Measurements from ENCODE around the gene KRTAP10-9.

The KRTAP10-9 gene

DNA sequence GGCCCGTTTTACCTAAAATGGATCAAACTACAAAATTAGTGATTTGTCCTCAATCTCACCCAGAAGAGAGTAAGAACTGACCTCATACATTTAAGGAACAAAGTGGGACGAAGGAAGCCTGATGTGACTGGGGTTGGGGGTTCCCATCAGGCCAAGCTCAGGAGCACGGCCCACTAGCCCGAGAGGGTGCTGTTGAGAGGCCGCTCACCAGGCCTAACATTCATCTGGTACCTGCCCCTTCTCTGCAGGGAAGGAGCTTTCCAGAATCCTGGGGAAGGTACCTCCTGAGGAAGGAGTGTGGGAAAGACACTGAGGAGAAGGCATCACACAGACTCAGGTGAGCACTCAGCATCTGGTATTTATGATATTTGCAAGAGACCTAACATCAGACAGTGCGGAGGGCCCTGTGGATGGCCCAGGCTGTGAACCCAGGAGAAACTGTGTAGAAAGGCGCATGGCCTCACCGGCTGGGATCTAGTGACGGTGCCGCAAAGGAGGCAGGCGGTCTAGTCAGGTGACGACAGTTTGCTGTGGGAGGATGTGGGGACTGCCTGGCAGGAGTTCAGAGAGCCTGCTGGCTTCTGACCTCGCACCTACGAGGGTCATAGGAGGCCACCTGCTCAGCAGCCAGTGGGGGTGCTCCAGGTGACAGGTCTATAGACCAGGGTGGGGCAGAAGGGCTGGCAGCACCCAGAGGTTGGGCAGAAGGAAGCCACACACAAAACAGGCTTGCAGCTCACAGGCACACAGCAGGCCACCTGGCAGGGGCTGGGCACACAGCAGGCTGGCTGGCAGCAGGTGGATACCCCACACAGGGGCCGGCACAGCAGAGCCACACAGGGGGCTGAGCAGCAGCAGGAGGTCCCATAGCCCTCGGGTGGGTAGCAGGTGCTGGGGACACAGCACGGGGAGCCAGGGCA lies 27.0 kb downstream of the KRTAP10-9 start:
- no peak overlapping the region for H3K4me2 ChIP-seq (ENCODE audit: low read length, poor library complexity, severe bottlenecking)

DNA sequence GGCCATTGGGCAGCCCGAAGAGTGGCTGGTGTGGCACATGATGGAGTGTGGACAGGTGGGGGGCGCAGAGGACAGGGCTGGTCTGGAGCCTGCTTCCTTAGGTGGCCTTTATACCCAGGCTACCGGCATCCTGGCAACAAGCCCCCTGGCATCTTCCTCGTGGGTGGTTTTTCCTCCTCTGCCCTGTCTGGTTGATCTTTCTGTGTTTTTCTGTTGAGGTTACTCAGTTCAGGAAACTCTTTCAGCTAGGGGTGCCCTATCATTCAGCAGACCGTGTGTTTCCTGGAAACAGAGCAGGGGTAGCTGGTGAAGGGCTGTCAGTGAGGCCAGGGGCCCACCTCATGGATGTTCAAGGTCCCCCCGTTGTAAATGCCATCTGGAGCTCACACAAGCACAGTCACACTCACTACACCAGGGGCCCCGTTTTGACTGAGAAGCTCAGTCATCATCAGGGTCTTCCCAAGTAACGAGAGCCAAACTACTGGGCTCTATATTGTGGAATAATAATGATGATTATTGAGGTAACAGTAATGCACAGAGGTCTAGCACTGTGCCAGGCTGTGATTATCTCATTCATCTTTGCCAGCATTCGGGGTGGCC lies 27.8 kb downstream of the KRTAP10-9 start, which contains the start of gene KRTAP12-4:
KRTAP12-4 (minus strand) TSS at position 84 of the 600 bp plus-strand sequence; CDS start at position 39, 45 bp downstream.
- Histone ChIP-seq H3K4ac (ENCODE audit: low read depth in 1 of 2, low read length in 2 of 2) (no peak within 1 kb of the TSS), H3K27me3 (ENCODE audit: control insufficient read depth in 1 of 2, insufficient read depth in 1 of 2, low read length in 2 of 2) (no peaks in the 10 kb centered on the region), H4K91ac (ENCODE audit: low read length) (no peak within 1 kb of the TSS), H3K36me3 (ENCODE audit: control insufficient read depth in 1 of 2, insufficient read depth in 2 of 2, low read depth in 1 of 2, low read length in 2 of 2) (no peaks in the 10 kb centered on the region), H4K8ac (ENCODE audit: low read length) (no peak within 1 kb of the TSS), H2AK5ac (ENCODE audit: low read length, severe bottlenecking) (no peak within 1 kb of the TSS), H2BK120ac (ENCODE audit: low read depth, low read length) (no peak within 1 kb of the TSS), H3K4me3 (ENCODE audit: insufficient read depth in 1 of 2, low read depth in 1 of 2, low read length in 2 of 2) (no peak within 1 kb of the TSS), H2BK12ac (ENCODE audit: low read length in 2 of 2) (no peak within 1 kb of the TSS), H2BK15ac (ENCODE audit: low read depth, poor library complexity, severe bottlenecking) (no peak within 1 kb of the TSS), H3K4me1 (ENCODE audit: control insufficient read depth, insufficient read depth, low read depth, low read length) (peaks cover 2% of the 10 kb centered on the region), H3K27ac (ENCODE audit: low read length, poor library complexity, severe bottlenecking) (no peak within 1 kb of the TSS), H2AFZ (ENCODE audit: low read depth, low read length) (no peak within 1 kb of the TSS), H3K9me3 (ENCODE audit: control insufficient read depth, low read length) (peaks cover 11% of the 10 kb centered on the region), H3K14ac (ENCODE audit: low read length in 2 of 2) (no peak within 1 kb of the TSS), H3K23ac (ENCODE audit: low read length in 2 of 2) (no peak within 1 kb of the TSS), H2BK5ac (ENCODE audit: low read depth, low read length, poor library complexity, severe bottlenecking) (no peak within 1 kb of the TSS), H3K4me2 (ENCODE audit: low read length, poor library complexity, severe bottlenecking) (no peak within 1 kb of the TSS), H3K9ac (ENCODE audit: low read length) (no peak within 1 kb of the TSS), H3K18ac (ENCODE audit: low read depth in 1 of 2, low read length in 2 of 2) (no peak within 1 kb of the TSS), H3K79me1 (replicated peaks; ENCODE audit: low read length, poor library complexity, severe bottlenecking) (no peaks in the 10 kb centered on the region)
- no peak for DNase-seq
- WGBS = 68% methylated on average over 9 of the region's 9 CpGs

More for the DNA sequence above, 27.0 kb downstream of the KRTAP10-9 start:
- Histone ChIP-seq H3K9me3 (ENCODE audit: control insufficient read depth, low read length) (peaks cover 11% of the 10 kb centered on the region), H2BK120ac (ENCODE audit: low read depth, low read length) (no peak overlapping the region), H3K27ac (ENCODE audit: low read length, poor library complexity, severe bottlenecking) (no peak overlapping the region), H3K4ac (ENCODE audit: low read depth in 1 of 2, low read length in 2 of 2) (no peak overlapping the region), H3K36me3 (ENCODE audit: control insufficient read depth in 1 of 2, insufficient read depth in 2 of 2, low read depth in 1 of 2, low read length in 2 of 2) (no peaks in the 10 kb centered on the region), H2BK15ac (ENCODE audit: low read depth, poor library complexity, severe bottlenecking) (no peak overlapping the region), H2BK5ac (ENCODE audit: low read depth, low read length, poor library complexity, severe bottlenecking) (no peak overlapping the region), H3K18ac (ENCODE audit: low read depth in 1 of 2, low read length in 2 of 2) (no peak overlapping the region), H3K9ac (ENCODE audit: low read length) (no peak overlapping the region), H3K79me1 (replicated peaks; ENCODE audit: low read length, poor library complexity, severe bottlenecking) (no peaks in the 10 kb centered on the region), H3K4me3 (ENCODE audit: insufficient read depth in 1 of 2, low read depth in 1 of 2, low read length in 2 of 2) (no peak overlapping the region), H4K8ac (ENCODE audit: low read length) (no peak overlapping the region), H3K23ac (ENCODE audit: low read length in 2 of 2) (no peak overlapping the region), H2AFZ (ENCODE audit: low read depth, low read length) (no peak overlapping the region), H4K91ac (ENCODE audit: low read length) (no peak overlapping the region), H3K14ac (ENCODE audit: low read length in 2 of 2) (no peak overlapping the region), H2AK5ac (ENCODE audit: low read length, severe bottlenecking) (no peak overlapping the region), H3K27me3 (ENCODE audit: control insufficient read depth in 1 of 2, insufficient read depth in 1 of 2, low read length in 2 of 2) (no peaks in the 10 kb centered on the region), H3K4me1 (ENCODE audit: control insufficient read depth, insufficient read depth, low read depth, low read length) (peaks cover 2% of the 10 kb centered on the region), H2BK12ac (ENCODE audit: low read length in 2 of 2) (no peak overlapping the region)
- WGBS = 86% methylated on average over 17 of the region's 17 CpGs
- DNase-seq = no peak

DNA sequence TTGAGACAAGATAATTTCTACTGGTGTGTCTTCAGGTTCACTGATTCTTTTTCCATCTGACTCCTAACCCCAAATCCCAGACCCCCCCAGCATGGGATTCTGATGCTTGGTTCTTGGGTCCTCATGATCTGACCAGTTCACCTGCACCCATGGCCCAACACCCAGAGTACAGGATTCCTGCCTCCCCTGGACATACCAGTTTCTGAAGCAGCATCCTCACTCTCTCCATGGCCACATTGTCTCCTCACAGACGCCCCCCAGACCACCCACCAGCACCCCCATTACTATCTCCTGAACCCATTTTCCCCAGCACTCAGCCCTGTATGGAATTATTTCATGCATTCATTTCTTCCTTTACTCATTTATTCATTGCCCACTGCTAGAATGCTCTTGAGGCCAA lies 30.0 kb downstream of the KRTAP10-9 start:
- no peak overlapping the region for H2BK15ac ChIP-seq (ENCODE audit: low read depth, poor library complexity, severe bottlenecking)
- H3K23ac ChIP-seq (ENCODE audit: low read length in 2 of 2) = no peak overlapping the region
- H2AFZ ChIP-seq (ENCODE audit: low read depth, low read length) = no peak overlapping the region
- H4K91ac ChIP-seq (ENCODE audit: low read length) = no peak overlapping the region
- H2BK5ac ChIP-seq (ENCODE audit: low read depth, low read length, poor library complexity, severe bottlenecking) = no peak overlapping the region
- no peak overlapping the region for H3K18ac ChIP-seq (ENCODE audit: low read depth in 1 of 2, low read length in 2 of 2)
- H3K27ac ChIP-seq (ENCODE audit: low read length, poor library complexity, severe bottlenecking) = no peak overlapping the region
- H3K4me1 ChIP-seq (ENCODE audit: control insufficient read depth, insufficient read depth, low read depth, low read length) = peaks cover 2% of the 10 kb centered on the region
- H4K8ac ChIP-seq (ENCODE audit: low read length) = no peak overlapping the region
- no peak overlapping the region for H2BK12ac ChIP-seq (ENCODE audit: low read length in 2 of 2)
- no peak overlapping the region for H2BK120ac ChIP-seq (ENCODE audit: low read depth, low read length)
- H3K14ac ChIP-seq (ENCODE audit: low read length in 2 of 2) = no peak overlapping the region
- no peak for DNase-seq
- H3K4ac ChIP-seq (ENCODE audit: low read depth in 1 of 2, low read length in 2 of 2) = no peak overlapping the region
- H2AK5ac ChIP-seq (ENCODE audit: low read length, severe bottlenecking) = no peak overlapping the region
- H3K79me1 ChIP-seq (replicated peaks; ENCODE audit: low read length, poor library complexity, severe bottlenecking) = no peaks in the 10 kb centered on the region
- no peaks in the 10 kb centered on the region for H3K27me3 ChIP-seq (ENCODE audit: control insufficient read depth in 1 of 2, insufficient read depth in 1 of 2, low read length in 2 of 2)
- WGBS = 18% methylated on average over 1 of the region's 1 CpG
- no peak overlapping the region for H3K9ac ChIP-seq (ENCODE audit: low read length)
- H3K9me3 ChIP-seq (ENCODE audit: control insufficient read depth, low read length) = peaks cover 14% of the 10 kb centered on the region
- no peak overlapping the region for H3K4me2 ChIP-seq (ENCODE audit: low read length, poor library complexity, severe bottlenecking)
- no peak overlapping the region for H3K4me3 ChIP-seq (ENCODE audit: insufficient read depth in 1 of 2, low read depth in 1 of 2, low read length in 2 of 2)
- no peaks in the 10 kb centered on the region for H3K36me3 ChIP-seq (ENCODE audit: control insufficient read depth in 1 of 2, insufficient read depth in 2 of 2, low read depth in 1 of 2, low read length in 2 of 2)

Data from mesenchymal stem cell (in vitro differentiated cells and primary cell).